ENCODE measurements around the gene FARP2. TPM values are rescaled to one million over a fixed set of nuclear protein-coding genes. Genes with fewer than 3 reads are reported as not detected.

FARP2 gene
- total RNA-seq, 1 experiment from 2014 or later = 89.1 TPM

DNA sequence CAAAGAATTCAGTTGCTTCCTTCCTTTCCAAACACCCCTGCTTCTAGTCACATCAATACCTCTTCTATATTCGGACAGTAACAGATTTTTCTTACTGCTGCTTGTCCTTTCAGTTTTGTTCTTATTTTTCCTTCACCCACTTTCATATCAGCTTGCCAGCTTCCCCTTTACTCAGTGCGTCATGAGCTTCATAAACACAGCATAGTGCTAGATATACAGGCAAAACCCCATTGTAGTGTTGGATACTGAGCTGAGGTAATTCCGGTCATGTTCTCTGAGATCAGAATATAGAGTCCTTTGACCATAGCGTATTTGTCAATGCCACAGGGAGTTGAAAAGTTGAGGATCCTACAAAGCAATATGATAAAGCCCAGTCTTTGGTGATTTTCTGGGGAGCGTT is 2.4 kb downstream of the FARP2 start:
- TF ChIP-seq EZH2 (IDR thresholded peaks at IDR 0.05; ENCODE audit: low read depth) = no peak
- TF ChIP-seq, protein P1, sequence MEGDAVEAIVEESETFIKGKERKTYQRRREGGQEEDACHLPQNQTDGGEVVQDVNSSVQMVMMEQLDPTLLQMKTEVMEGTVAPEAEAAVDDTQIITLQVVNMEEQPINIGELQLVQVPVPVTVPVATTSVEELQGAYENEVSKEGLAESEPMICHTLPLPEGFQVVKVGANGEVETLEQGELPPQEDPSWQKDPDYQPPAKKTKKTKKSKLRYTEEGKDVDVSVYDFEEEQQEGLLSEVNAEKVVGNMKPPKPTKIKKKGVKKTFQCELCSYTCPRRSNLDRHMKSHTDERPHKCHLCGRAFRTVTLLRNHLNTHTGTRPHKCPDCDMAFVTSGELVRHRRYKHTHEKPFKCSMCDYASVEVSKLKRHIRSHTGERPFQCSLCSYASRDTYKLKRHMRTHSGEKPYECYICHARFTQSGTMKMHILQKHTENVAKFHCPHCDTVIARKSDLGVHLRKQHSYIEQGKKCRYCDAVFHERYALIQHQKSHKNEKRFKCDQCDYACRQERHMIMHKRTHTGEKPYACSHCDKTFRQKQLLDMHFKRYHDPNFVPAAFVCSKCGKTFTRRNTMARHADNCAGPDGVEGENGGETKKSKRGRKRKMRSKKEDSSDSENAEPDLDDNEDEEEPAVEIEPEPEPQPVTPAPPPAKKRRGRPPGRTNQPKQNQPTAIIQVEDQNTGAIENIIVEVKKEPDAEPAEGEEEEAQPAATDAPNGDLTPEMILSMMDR (conservative IDR thresholded peaks at IDR 0.05) = no peak
- no TSS peak for BruUV-seq (replicated peaks)
- Histone ChIP-seq H2AFZ (no peak overlapping the region), H3K79me2 (ENCODE audit: low read depth) (peaks cover 66% of the 10 kb centered on the region), H3F3A (ENCODE audit: insufficient read depth, low read depth) (peaks cover 17% of the 10 kb centered on the region; the same call in 1 of the 2 replicates), H3K36me3 (ENCODE audit: low read depth) (0 out of 2 replicates have a peak, but pooled peaks cover 16% of the 10 kb centered on the region), H3K27me3 (ENCODE audit: insufficient read depth, low read depth) (no peaks in the 10 kb centered on the region), H3K27ac (no peak overlapping the region), H3K4me2 (peak overlapping the region; percentile 90; the same call in 1 of the 2 replicates), H3K9me3 (ENCODE audit: insufficient read depth, low read depth) (no peaks in the 10 kb centered on the region), H3K9me2 (ENCODE audit: insufficient read depth) (no peaks in the 10 kb centered on the region), H4K20me1 (ENCODE audit: insufficient read depth) (peaks cover 7% of the 10 kb centered on the region; the same call in 1 of the 2 replicates), H3K4me1 (replicated peaks; ENCODE audit: insufficient read depth) (peaks cover 36% of the 10 kb centered on the region), H3K4me3 (no peak overlapping the region)
- DNase-seq = no peak
- ChIA-PET POLR2A (ENCODE audit: unreplicated experiment) (interaction anchor here (0.6 to 0.7 kb wide), 2 partner anchors 10 to 377 kb away, joined by 3 to 10 read pairs; no protein-coding TSS in a partner anchor), CTCF (no interaction called here)
- intact Hi-C loops (cut with micrococcal nuclease; ENCODE audit: unreplicated experiment) = loop anchor here (5.0 to 10.0 kb wide), 7 partner anchors 41 to 504 kb away; partner anchors contain the start of genes HDLBP, ING5, PASK and SEPTIN2

DNA sequence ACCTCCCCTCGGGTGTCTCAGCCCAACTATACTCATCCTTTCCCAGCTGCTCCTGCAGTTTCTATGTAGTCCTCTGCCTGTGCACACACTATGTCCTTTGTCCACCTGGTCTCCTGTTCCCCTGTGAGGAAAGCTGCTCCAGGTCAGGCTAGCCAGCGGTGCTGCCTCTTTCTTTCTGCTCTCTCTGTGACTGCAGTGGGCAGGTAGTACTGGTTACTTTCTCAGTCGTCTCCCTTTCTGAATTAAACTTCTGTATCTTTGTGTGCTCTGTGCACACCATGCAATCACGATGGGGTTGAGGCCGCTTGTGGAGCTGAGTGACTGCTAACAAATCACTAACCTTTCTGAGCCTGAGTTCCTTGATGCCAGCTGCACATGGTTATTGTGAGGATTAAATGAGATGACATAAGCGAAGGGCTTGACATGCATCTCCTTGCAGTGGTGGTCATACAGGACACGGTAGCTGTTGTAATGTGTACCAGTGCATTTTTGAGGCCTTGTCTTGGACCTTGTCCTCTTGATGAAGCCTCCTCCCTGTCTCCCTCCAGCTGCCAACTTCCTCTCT is 3.5 kb downstream of the FARP2 start:
- H3K27ac ChIP-seq = no peak overlapping the region
- TF ChIP-seq, protein P1 (conservative IDR thresholded peaks at IDR 0.05) = no peak
- H4K20me1 ChIP-seq (ENCODE audit: insufficient read depth) = peaks cover 6% of the 10 kb centered on the region; the same call in 1 of the 2 replicates
- DNase-seq = no peak
- intact Hi-C loops (cut with micrococcal nuclease; ENCODE audit: unreplicated experiment) = loop anchor here (5.0 to 10.0 kb wide), 7 partner anchors 42 to 505 kb away; partner anchors contain the start of genes HDLBP, ING5, PASK and SEPTIN2
- no peak overlapping the region for H3K4me2 ChIP-seq
- H3K4me1 ChIP-seq (replicated peaks; ENCODE audit: insufficient read depth) = peaks cover 27% of the 10 kb centered on the region
- H3K79me2 ChIP-seq (ENCODE audit: low read depth) = peaks cover 72% of the 10 kb centered on the region
- no peak overlapping the region for H2AFZ ChIP-seq
- no peaks in the 10 kb centered on the region for H3K27me3 ChIP-seq (ENCODE audit: insufficient read depth, low read depth)
- peaks cover 7% of the 10 kb centered on the region; the same call in 1 of the 2 replicates for H3F3A ChIP-seq (ENCODE audit: insufficient read depth, low read depth)
- H3K4me3 ChIP-seq = no peak overlapping the region
- POLR2A ChIA-PET (ENCODE audit: unreplicated experiment) = no interaction called here
- H3K9me3 ChIP-seq (ENCODE audit: insufficient read depth, low read depth) = no peaks in the 10 kb centered on the region
- H3K9me2 ChIP-seq (ENCODE audit: insufficient read depth) = no peaks in the 10 kb centered on the region
- CTCF ChIA-PET = interaction anchor here (0.6 kb wide), 1 partner anchor 265 kb away, joined by 3 read pairs; no protein-coding TSS in a partner anchor
- H3K36me3 ChIP-seq (ENCODE audit: low read depth) = 0 out of 2 replicates have a peak, but pooled peaks cover 13% of the 10 kb centered on the region
- no TSS peak for BruUV-seq (replicated peaks)

DNA sequence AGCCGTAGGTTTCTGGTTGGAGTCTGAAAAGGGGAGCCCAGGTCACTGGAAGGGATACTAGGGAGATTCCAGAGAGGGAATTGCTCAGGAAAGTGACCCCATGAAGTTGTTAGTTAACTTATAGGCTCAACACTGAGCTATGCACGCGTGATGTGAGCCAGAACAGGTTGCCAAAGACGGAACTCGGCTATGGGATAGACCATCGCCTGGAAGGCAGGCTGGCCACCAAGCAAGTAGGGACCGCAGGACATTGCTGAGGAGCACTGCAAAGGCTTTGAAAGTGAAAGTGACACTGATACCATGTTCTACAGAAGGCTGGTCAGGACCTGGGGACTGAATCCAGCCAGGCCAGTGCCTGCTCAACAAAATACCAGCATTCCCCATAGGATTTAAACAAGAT is 7.3 kb downstream of the FARP2 start:
- Histone ChIP-seq H3K4me3 (no peak overlapping the region), H3K9me3 (ENCODE audit: insufficient read depth, low read depth) (no peaks in the 10 kb centered on the region), H3K4me1 (replicated peaks; ENCODE audit: insufficient read depth) (peaks cover 2% of the 10 kb centered on the region; the same call in 1 of the 2 replicates), H3K27me3 (ENCODE audit: insufficient read depth, low read depth) (no peaks in the 10 kb centered on the region), H2AFZ (no peak overlapping the region), H3K9me2 (ENCODE audit: insufficient read depth) (no peaks in the 10 kb centered on the region), H3K4me2 (no peak overlapping the region), H3F3A (ENCODE audit: insufficient read depth, low read depth) (no peaks in the 10 kb centered on the region), H3K36me3 (ENCODE audit: low read depth) (0 out of 2 replicates have a peak, but pooled peaks cover 17% of the 10 kb centered on the region), H3K79me2 (ENCODE audit: low read depth) (peaks cover 85% of the 10 kb centered on the region), H3K27ac (no peak overlapping the region), H4K20me1 (ENCODE audit: insufficient read depth) (no peaks in the 10 kb centered on the region; the same call in 1 of the 2 replicates)
- no peak for DNase-seq
- no peak for TF ChIP-seq EZH2 (IDR thresholded peaks at IDR 0.05; ENCODE audit: low read depth)
- TF ChIP-seq, protein P1 (conservative IDR thresholded peaks at IDR 0.05) = no peak
- BruUV-seq (replicated peaks) = no TSS peak
- intact Hi-C loops (cut with micrococcal nuclease; ENCODE audit: unreplicated experiment) = no loop called here
- POLR2A ChIA-PET (ENCODE audit: unreplicated experiment) = no interaction called here
- CTCF ChIA-PET = no interaction called here

Measured in PC-9 (cell line).